Osteoblast (primary cell): ENCODE measurements around the gene SIGLEC11. TPM values are rescaled to one million over a fixed set of nuclear protein-coding genes. Genes with fewer than 3 reads are reported as not detected.

ENCODE experiments used
- DNase-seq: peaks from one replicate; pipeline ENCODE4 v3.0.0; 2011; ENCODE audit warnings: low spot score, mixed read lengths; ENCODE audit not compliant: insufficient read length; ENCODE audit errors: missing footprints
- H2AFZ ChIP-seq: 2 replicates; pipeline ENCODE4 v1.6.0; 2011; ENCODE audit warnings: mild to moderate bottlenecking, low read length
- H3K27ac ChIP-seq: 2 replicates; pipeline ENCODE4 v1.5.1; 2011; ENCODE audit warnings: mild to moderate bottlenecking, low read depth, low read length, moderate library complexity
- H3K27me3 ChIP-seq: 2 replicates; pipeline ENCODE4 v1.6.0; 2012; ENCODE audit warnings: mild to moderate bottlenecking, control low read depth, inconsistent platforms, low read length, moderate library complexity; ENCODE audit not compliant: insufficient read depth
- H3K36me3 ChIP-seq: 2 replicates; pipeline ENCODE4 v1.5.1; 2011; ENCODE audit warnings: mild to moderate bottlenecking, low read length, control low read depth, moderate library complexity; ENCODE audit not compliant: insufficient read depth
- H3K4me1 ChIP-seq: 2 replicates; pipeline ENCODE4 v1.5.1; 2011; ENCODE audit warnings: mild to moderate bottlenecking, low read length, control low read depth, moderate library complexity; ENCODE audit not compliant: insufficient read depth
- H3K4me2 ChIP-seq: 2 replicates; pipeline ENCODE4 v1.6.0; 2011; ENCODE audit warnings: mild to moderate bottlenecking, low read length; ENCODE audit not compliant: insufficient read depth
- H3K4me3 ChIP-seq: fragments of 200-600 bp; sonication (generic); 3 replicates; pipeline ENCODE4 v1.5.1; 2012; ENCODE audit warnings: mild to moderate bottlenecking, low read length, inconsistent platforms; ENCODE audit not compliant: insufficient read depth
- H3K79me2 ChIP-seq: 2 replicates; pipeline ENCODE4 v1.6.0; 2012; ENCODE audit warnings: mild to moderate bottlenecking, low read length, control low read depth, inconsistent platforms; ENCODE audit not compliant: insufficient read depth
- H3K9me3 ChIP-seq: 2 replicates; pipeline ENCODE4 v1.5.1; 2011; ENCODE audit warnings: low read depth, low read length, control low read depth
- H4K20me1 ChIP-seq: 2 replicates; pipeline ENCODE4 v1.6.0; 2012; ENCODE audit warnings: mild to moderate bottlenecking, low read length, control low read depth; ENCODE audit not compliant: insufficient read depth
- total RNA-seq: library from RNA; depleted of rRNA; stranded (reverse); fragments of >200 nt; gene quantifications from 2 replicates; pipeline ENCODE4 v1.2.3, GENCODE V29; 2012
- TF ChIP-seq, protein P1 (sequence below): IDR thresholded peaks from 2 replicates; pipeline ENCODE4 v1.5.1; 2011; ENCODE audit warnings: mild to moderate bottlenecking, low read depth, low read length, moderate library complexity; ENCODE audit errors: extremely low read depth

Gene SIGLEC11
- total RNA-seq, 1 donor: under 0.01 TPM

GRCh38 chr19:49910179-49910578 lies 50.8 kb downstream of the SIGLEC11 start:
- Histone ChIP-seq H3K4me3 (no peak overlapping the region), H3K4me1 (peaks cover 3% of the 10 kb centered on the region), H3K27me3 (no peaks in the 10 kb centered on the region), H3K27ac (no peak overlapping the region), H4K20me1 (peaks cover 32% of the 10 kb centered on the region), H2AFZ (no peak overlapping the region), H3K9me3 (no peaks in the 10 kb centered on the region), H3K79me2 (peaks cover 28% of the 10 kb centered on the region), H3K4me2 (no peak overlapping the region), H3K36me3 (peaks cover 46% of the 10 kb centered on the region)
- TF ChIP-seq, protein P1, sequence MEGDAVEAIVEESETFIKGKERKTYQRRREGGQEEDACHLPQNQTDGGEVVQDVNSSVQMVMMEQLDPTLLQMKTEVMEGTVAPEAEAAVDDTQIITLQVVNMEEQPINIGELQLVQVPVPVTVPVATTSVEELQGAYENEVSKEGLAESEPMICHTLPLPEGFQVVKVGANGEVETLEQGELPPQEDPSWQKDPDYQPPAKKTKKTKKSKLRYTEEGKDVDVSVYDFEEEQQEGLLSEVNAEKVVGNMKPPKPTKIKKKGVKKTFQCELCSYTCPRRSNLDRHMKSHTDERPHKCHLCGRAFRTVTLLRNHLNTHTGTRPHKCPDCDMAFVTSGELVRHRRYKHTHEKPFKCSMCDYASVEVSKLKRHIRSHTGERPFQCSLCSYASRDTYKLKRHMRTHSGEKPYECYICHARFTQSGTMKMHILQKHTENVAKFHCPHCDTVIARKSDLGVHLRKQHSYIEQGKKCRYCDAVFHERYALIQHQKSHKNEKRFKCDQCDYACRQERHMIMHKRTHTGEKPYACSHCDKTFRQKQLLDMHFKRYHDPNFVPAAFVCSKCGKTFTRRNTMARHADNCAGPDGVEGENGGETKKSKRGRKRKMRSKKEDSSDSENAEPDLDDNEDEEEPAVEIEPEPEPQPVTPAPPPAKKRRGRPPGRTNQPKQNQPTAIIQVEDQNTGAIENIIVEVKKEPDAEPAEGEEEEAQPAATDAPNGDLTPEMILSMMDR: no peak
- peak; percentile 66 for DNase-seq

- no peaks in the 10 kb centered on the region for H3K27me3 ChIP-seq
- H3K27ac ChIP-seq: no peak overlapping the region
- H3K4me3 ChIP-seq: no peak overlapping the region
- H3K4me1 ChIP-seq: peaks cover 3% of the 10 kb centered on the region
- TF ChIP-seq, protein P1: no peak
- no peak overlapping the region for H2AFZ ChIP-seq
- peaks cover 29% of the 10 kb centered on the region for H4K20me1 ChIP-seq
- peaks cover 18% of the 10 kb centered on the region for H3K79me2 ChIP-seq
- H3K36me3 ChIP-seq: peaks cover 38% of the 10 kb centered on the region
- peak; percentile 29 for DNase-seq
- H3K4me2 ChIP-seq: no peak overlapping the region
- H3K9me3 ChIP-seq: no peaks in the 10 kb centered on the region
Measured at GRCh38 chr19:49908480-49909420, 52.2 kb downstream of the SIGLEC11 start.

DNA sequence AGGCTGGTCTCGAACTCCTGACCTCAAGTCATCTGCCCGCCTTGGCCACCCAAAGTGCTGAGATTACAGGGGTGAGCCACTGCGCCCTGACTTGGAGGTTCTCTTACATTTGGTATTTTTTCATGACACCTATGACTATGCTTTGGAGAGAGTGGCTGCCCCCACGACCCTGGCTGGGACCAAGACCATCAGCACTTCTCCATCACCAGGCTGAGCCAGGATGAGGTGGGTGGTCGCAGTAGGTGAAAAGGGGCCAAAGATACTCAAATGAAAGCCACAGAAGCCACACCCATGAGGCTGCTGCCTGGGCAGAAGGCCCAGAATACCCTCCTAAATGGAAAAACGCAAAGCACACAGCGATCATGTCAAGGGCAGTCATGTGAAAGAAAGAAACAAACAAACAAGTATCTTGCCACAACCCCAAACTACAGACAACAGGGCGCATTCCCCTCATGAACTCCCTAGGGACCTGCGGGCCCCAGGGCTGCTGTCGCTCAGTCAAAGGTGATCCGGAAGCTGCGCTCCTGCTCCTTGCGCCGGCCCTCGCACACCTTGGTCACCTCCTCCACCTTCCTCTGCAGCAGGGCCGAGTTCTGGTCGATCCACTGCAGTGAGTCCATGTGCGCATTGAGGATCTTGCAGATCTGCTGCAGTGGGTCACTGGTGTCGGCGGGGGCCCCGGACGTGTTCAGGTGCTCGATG lies 53.1 kb downstream of the SIGLEC11 start:
- no peak overlapping the region for H3K4me2 ChIP-seq
- no peak overlapping the region for H2AFZ ChIP-seq
- peaks cover 24% of the 10 kb centered on the region for H4K20me1 ChIP-seq
- no peak overlapping the region for H3K27ac ChIP-seq
- TF ChIP-seq, protein P1: no peak
- H3K9me3 ChIP-seq: no peaks in the 10 kb centered on the region
- peak; percentile 38 for DNase-seq
- peaks cover 3% of the 10 kb centered on the region for H3K4me1 ChIP-seq
- peaks cover 11% of the 10 kb centered on the region for H3K79me2 ChIP-seq
- H3K36me3 ChIP-seq: peaks cover 30% of the 10 kb centered on the region
- no peak overlapping the region for H3K4me3 ChIP-seq
- H3K27me3 ChIP-seq: no peaks in the 10 kb centered on the region
